IPS-18a (cell line): ENCODE results near the gene HDAC9.

Experiments used
- H3K27ac ChIP-seq: one replicate; pipeline ENCODE4 v1.5.1; 2013; ENCODE audit warnings: low read length
- H3K27me3 ChIP-seq: one replicate; pipeline ENCODE4 v1.6.1; 2013; ENCODE audit warnings: mild to moderate bottlenecking, low read length; ENCODE audit not compliant: control insufficient read depth, insufficient read depth
- H3K36me3 ChIP-seq: one replicate; pipeline ENCODE4 v1.6.1; 2013; ENCODE audit warnings: low read depth, low read length; ENCODE audit not compliant: control insufficient read depth
- H3K4me1 ChIP-seq: one replicate; pipeline ENCODE4 v1.6.1; 2013; ENCODE audit warnings: low read depth, low read length; ENCODE audit not compliant: control insufficient read depth
- H3K4me3 ChIP-seq: one replicate; pipeline ENCODE4 v1.5.1; 2013; ENCODE audit warnings: low read length
- H3K9ac ChIP-seq: one replicate; pipeline ENCODE4 v1.6.1; 2013; ENCODE audit warnings: mild to moderate bottlenecking, low read length, moderate library complexity
- H3K9me3 ChIP-seq: one replicate; pipeline ENCODE4 v1.6.1; 2013; ENCODE audit warnings: low read depth, low read length; ENCODE audit not compliant: control insufficient read depth

HDAC9 gene

DNA sequence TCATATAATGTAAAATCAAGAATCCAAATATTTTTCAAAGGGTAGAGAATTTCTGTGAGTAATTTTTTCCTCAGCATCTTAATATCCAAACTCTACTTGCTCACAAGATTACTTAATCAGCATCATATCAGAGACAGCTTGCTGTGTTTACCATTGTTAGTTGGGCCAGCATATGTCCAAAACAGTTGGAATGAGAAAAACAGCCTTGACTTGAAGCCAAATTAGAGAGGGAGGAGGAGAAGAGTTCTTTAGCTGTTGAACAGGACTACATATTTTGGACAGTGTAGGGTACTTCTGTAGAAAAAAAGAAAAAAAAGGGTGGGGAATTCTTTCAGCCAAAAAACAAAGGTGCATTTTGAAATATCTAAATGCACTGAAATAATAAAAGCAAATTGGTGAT is 69.8 kb downstream of the HDAC9 start:
- Histone ChIP-seq H3K9me3 (no peaks in the 10 kb centered on the region), H3K27me3 (no peaks in the 10 kb centered on the region), H3K9ac (no peak overlapping the region), H3K27ac (no peak overlapping the region), H3K36me3 (no peaks in the 10 kb centered on the region), H3K4me1 (peaks cover 5% of the 10 kb centered on the region), H3K4me3 (no peak overlapping the region)

DNA sequence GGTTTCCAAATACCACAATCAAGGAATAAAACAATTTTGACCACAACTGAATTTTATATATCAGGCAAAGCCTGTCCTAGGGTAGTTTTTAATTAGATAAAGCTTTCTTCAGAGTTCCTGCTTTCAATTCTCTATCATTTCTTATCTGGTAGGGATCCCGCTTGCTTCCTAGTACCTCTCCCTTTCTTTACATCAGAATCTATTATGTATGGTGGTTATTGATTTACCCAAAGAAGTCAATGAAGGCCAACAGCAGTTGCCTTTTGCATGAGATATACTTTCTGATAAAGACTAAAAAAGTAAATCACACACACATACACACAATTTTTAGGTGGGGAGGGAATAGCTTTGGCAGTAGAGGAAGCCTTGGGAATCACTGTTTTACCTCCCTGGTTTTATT is 70.7 kb downstream of the HDAC9 start:
- H3K4me3 ChIP-seq = no peak overlapping the region
- H3K27me3 ChIP-seq = no peaks in the 10 kb centered on the region
- H3K9me3 ChIP-seq = no peaks in the 10 kb centered on the region
- peaks cover 9% of the 10 kb centered on the region for H3K4me1 ChIP-seq
- H3K9ac ChIP-seq = no peak overlapping the region
- H3K27ac ChIP-seq = no peak overlapping the region
- H3K36me3 ChIP-seq = no peaks in the 10 kb centered on the region

DNA sequence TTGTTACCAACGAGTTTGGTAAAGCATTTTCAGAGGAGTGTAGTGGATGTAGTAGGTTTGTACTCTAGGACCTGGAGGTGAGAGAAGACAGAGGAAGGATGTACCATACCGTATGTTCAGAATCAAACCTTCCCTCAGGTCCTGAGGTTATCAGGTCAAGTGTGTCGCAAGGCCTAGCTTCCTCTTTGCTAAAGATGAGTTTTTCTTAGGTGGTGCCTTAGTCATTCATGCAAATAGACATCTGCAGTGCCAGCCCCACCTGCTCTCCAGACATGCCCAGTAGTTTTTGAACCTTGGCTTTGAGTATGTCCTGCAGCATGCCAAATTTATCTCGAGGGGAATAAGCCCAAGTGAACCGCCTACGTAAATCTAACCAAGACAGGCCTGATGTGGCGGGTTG is 71.3 kb downstream of the HDAC9 start:
- H3K4me3 ChIP-seq = no peak overlapping the region
- no peak overlapping the region for H3K27ac ChIP-seq
- no peak overlapping the region for H3K9ac ChIP-seq
- H3K9me3 ChIP-seq = no peaks in the 10 kb centered on the region
- peaks cover 9% of the 10 kb centered on the region for H3K4me1 ChIP-seq
- no peaks in the 10 kb centered on the region for H3K27me3 ChIP-seq
- H3K36me3 ChIP-seq = no peaks in the 10 kb centered on the region

DNA sequence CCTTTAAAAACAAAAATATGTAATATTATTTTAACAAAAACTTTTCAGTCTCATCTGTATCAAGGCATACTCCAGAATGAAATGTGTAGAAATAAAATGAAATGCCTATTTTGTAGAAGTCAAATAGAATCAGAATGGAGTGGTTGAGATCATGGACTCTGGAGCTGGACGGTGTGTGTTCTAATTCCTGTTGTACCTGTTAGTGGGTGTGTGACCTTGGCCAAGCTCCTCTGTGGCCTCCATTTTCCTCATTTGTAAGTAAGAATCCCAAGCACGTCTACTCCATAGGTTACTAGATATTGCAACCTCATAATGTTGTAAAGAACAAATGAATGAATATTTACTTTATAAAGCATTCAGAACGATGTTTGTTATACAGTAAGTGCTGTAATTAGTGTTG is 74.9 kb downstream of the HDAC9 start:
- H3K9me3 ChIP-seq = no peaks in the 10 kb centered on the region
- H3K27me3 ChIP-seq = no peaks in the 10 kb centered on the region
- H3K9ac ChIP-seq = no peak overlapping the region
- H3K4me1 ChIP-seq = peaks cover 9% of the 10 kb centered on the region
- H3K4me3 ChIP-seq = no peak overlapping the region
- no peaks in the 10 kb centered on the region for H3K36me3 ChIP-seq
- no peak overlapping the region for H3K27ac ChIP-seq

DNA sequence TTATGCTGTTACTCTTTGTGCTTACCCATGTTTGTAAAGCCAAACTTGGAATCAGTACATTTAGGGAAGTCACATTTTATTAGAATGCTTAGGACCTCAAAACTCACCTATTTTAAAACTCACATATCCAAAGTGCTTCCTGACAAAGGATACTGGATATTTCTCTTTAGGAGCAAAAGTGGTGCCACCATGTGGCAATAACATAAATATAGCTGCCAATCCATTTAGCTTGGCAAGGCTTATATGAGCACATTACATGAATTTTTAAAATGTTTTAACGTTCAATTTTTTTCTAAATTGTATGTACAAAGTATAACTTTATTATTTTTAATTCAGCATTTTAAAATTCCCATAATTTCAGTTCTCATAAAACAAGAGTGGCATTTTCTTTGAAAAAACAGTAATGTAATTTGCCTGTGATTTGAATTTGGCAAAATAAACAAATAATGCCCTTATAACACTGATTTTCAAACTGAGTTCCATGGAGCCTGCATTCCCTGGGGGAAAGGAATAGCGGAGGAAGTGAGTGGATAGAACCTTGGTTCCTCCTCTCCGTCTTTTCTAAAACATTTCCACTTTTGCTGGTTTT is 75.4 kb downstream of the HDAC9 start:
- Histone ChIP-seq H3K27me3 (no peaks in the 10 kb centered on the region), H3K4me1 (peaks cover 9% of the 10 kb centered on the region), H3K4me3 (no peak overlapping the region), H3K9ac (no peak overlapping the region), H3K36me3 (no peaks in the 10 kb centered on the region), H3K27ac (no peak overlapping the region), H3K9me3 (no peaks in the 10 kb centered on the region)

DNA sequence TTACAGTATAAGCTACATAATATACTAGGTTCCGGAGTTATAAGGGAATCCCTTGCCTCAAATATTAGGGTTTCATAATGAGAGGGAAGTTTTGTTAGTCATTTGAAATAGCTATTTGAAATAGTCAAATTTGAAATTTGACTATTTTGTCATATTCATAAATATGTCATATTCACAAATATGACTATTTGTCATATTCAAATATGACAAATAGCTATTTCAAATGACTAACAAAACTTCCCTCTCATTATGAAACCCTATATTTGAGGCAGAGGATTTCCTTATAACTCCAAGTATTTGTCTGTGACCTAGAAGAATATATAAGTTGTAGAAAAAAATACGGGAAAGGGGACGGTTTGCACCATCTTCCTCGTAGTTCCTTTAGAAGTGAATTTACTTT is 76.6 kb downstream of the HDAC9 start:
- H3K4me1 ChIP-seq = peaks cover 4% of the 10 kb centered on the region
- H3K27me3 ChIP-seq = no peaks in the 10 kb centered on the region
- H3K27ac ChIP-seq = no peak overlapping the region

DNA sequence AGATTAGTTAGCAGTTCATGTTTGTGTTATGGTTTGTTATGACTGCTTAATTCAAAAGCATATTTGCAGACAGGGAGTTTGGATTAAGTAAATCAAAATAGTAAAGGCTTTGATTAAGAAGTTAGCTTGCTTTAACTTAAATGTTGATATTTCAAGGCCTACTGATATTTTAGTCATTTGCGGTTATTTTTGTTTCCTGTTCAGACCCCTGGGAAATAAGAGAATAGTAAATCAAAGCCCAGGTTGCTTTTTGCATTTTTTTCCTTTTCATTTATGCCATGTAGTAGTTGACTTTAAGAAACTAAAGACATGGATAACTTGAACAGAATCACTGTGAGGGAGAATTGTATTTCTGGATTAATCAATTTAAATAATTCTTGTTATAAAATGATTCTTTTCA is 77.3 kb downstream of the HDAC9 start:
- Histone ChIP-seq H3K4me3 (no peak overlapping the region), H3K27me3 (no peaks in the 10 kb centered on the region), H3K9me3 (no peaks in the 10 kb centered on the region), H3K27ac (no peak overlapping the region), H3K9ac (no peak overlapping the region), H3K36me3 (no peaks in the 10 kb centered on the region), H3K4me1 (peaks cover 4% of the 10 kb centered on the region)

More for the DNA sequence above, 76.6 kb downstream of the HDAC9 start:
- H3K9me3 ChIP-seq = no peaks in the 10 kb centered on the region
- H3K9ac ChIP-seq = no peak overlapping the region
- no peaks in the 10 kb centered on the region for H3K36me3 ChIP-seq
- H3K4me3 ChIP-seq = no peak overlapping the region

DNA sequence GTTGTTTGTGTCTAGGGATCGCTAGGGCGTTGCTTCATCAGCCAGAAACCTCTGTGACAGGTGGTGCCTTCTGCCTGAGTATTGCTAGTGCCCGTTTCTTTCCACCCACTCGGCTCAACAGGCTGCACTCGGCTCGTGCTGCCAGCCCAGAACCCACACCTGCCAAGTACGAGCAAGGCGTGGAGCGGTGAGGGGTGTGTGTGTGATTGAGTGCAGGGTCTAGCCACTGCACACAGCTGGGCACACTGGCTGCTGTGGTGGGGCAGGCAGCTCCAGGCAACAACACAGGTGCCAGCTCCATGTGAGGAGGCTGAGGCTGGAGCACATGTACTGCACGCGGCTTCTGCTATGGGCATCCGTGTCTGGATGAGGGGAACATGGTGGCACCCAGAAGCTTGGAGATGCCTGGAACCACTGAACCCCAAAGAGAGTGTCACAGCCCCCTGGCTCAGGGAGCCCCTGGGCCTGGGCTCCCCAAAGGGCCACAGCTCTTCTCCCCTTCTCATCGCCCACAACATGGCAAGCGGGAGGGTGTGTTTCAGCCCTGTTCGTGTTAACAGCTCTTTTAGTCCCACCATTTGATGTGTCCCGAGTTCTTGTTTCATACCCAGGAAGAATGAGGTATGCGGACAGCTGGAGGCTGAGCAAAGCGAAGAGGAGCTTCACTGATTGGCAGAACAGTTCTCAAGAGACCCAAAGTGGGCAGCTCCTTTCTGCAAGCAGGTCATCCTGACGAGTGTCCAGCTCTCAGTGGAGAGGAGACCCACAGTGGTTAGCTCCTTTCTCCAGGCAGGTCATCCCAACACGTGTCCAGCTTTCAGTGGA is 78.1 kb downstream of the HDAC9 start:
- no peaks in the 10 kb centered on the region for H3K9me3 ChIP-seq
- H3K4me1 ChIP-seq = peaks cover 4% of the 10 kb centered on the region
- H3K27me3 ChIP-seq = no peaks in the 10 kb centered on the region
- H3K9ac ChIP-seq = no peak overlapping the region
- no peaks in the 10 kb centered on the region for H3K36me3 ChIP-seq
- no peak overlapping the region for H3K4me3 ChIP-seq
- H3K27ac ChIP-seq = no peak overlapping the region

DNA sequence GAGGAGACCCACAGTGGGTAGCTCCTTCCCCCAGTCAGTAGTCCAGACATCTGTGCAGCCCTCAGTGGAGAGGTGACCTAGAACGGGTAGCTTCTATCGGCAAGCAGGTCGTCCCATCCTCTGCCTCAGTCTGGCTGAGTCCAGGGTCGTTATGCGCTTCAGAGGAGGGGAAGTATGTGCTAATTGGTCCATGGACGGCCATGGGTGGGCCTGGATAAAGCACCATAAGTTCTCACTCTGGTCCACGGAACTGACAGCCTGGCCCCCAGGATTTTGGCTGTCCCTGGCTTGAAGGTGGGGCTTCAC is 78.6 kb downstream of the HDAC9 start:
- Histone ChIP-seq H3K4me3 (no peak overlapping the region), H3K4me1 (peaks cover 4% of the 10 kb centered on the region), H3K9me3 (no peaks in the 10 kb centered on the region), H3K9ac (no peak overlapping the region), H3K36me3 (no peaks in the 10 kb centered on the region), H3K27me3 (no peaks in the 10 kb centered on the region), H3K27ac (no peak overlapping the region)

DNA sequence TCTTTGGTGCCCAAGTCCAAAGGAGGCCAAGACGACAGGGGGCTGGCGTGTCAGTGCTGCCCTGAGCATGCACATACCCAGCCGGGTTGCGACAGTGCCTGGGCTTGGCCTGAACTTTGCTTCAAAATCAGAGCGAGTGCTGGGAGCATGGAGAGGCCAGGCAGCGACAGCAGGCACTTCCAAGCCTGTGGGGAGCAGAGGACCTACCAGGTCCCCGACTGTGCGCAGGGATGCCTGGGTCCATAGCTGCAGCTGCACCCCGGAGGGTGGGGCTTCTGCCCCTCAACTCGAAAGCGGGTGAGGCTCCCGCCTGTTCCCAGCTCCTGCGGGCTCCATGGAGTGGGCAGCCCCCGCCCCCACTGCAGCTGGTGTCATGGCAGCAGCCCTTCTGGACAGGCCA is 79.1 kb downstream of the HDAC9 start:
- no peaks in the 10 kb centered on the region for H3K36me3 ChIP-seq
- H3K27me3 ChIP-seq = no peaks in the 10 kb centered on the region
- peaks cover 4% of the 10 kb centered on the region for H3K4me1 ChIP-seq
- H3K4me3 ChIP-seq = no peak overlapping the region
- no peak overlapping the region for H3K27ac ChIP-seq
- H3K9ac ChIP-seq = no peak overlapping the region
- H3K9me3 ChIP-seq = no peaks in the 10 kb centered on the region

DNA sequence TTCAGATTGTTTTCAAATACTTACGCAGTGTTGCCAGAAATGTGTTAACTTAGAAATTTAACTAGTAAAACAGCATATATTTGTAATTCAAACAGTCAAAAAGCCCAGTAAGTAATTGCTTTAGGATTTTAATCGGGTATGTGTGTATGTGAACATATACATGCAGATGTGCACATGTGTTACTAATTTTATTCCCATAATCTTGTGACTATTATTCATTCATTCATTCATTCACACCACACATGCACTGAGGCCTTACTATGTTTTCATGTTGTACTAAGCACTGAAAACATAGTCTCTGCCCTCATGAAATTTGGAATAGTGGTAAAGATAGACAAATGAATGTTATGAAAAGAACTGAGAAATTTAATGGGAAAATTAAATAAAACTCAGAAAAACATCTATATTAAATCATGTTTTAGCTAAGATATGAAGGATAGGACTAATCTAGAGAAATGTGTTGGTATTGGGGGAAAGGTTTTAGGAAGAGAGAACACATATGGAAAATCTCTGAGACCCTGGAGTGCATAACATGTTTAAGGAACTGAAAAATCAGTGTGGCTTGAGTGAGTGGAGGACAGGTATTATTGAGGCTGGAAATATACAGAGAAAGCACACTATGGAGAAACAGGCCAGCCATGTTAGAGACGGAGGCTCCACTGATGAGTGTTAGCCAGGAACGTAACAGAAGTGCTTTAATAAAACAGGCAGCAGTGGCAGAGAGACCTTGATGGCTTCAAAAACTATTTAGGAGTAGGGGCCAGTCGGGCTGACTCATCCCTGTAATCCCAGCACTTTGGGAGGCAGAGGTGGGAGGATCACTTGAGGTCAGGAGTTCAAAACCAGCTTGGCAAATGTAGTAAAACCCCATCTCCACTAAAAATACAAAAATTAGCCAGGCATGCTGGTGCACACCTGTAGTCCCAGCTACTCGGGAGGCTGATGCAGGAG is 80.3 kb downstream of the HDAC9 start:
- no peak overlapping the region for H3K4me3 ChIP-seq
- no peaks in the 10 kb centered on the region for H3K27me3 ChIP-seq
- no peak overlapping the region for H3K27ac ChIP-seq
- H3K36me3 ChIP-seq = no peaks in the 10 kb centered on the region
- no peak overlapping the region for H3K9ac ChIP-seq
- no peaks in the 10 kb centered on the region for H3K9me3 ChIP-seq
- H3K4me1 ChIP-seq = no peaks in the 10 kb centered on the region
